NCI-H128 (cell line): Measurements from ENCODE around the gene ARMC5.
A peak's percentile ranks its signal among the peaks of the same experiment; 100 is the strongest.
"Not testable (repeated sequence)": the region's sequence is repeated elsewhere in the genome, so short reads cannot be mapped to it uniquely, and the experiment has no call there.

Source experiments
- DNase-seq: peaks from one replicate; lab custom pipeline; 2025; ENCODE audit not compliant: unreplicated experiment; lab: John Stamatoyannopoulos, UW

ARMC5 gene

GRCh38 chr16:31476303-31477219 lies 17.3 kb downstream of the ARMC5 start:
- no peak for DNase-seq

- DNase-seq: no peak
These were observed 18.2 kb downstream of the ARMC5 start for GRCh38 chr16:31477220-31478216.

DNA sequence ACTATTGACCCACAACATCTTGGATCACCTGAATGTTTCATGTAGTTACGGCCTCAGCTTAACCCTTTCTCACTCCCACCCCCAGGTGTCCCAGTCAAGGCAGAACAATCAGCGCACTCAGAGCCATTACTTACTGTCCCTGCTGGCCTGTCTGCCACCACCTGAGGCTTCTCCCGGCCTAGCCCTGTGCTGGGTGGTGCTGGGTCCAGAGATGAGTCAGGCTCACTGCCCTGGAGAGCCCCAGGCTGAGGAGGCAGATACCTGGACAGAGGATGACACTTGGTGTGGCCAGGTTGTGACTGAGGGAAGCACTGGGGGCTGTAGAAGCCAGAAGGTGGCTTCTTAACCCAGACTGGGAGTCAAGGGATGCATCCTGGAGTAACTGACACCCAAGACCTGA lies 19.7 kb downstream of the ARMC5 start:
- DNase-seq: no peak

DNA sequence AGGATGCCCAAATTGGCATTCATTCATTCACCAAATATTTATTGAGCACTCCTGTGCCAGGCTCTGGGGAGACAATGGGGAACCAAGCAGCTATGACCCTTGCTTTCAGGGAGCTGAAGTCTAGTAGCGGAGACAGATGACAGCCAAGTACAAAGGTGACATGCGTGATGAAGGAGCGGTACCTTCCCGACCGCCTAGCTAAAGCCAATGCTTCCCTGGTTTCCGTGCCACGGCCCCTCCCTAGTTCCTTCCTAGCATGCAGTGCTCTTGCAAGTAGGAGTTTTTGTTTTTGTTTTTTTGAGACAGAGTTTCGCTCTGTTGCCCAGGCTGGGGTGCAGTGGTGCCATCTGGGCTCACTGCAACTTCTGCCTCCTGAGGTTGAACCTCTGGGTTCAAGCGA lies 20.4 kb downstream of the ARMC5 start:
- DNase-seq: no peak

DNA sequence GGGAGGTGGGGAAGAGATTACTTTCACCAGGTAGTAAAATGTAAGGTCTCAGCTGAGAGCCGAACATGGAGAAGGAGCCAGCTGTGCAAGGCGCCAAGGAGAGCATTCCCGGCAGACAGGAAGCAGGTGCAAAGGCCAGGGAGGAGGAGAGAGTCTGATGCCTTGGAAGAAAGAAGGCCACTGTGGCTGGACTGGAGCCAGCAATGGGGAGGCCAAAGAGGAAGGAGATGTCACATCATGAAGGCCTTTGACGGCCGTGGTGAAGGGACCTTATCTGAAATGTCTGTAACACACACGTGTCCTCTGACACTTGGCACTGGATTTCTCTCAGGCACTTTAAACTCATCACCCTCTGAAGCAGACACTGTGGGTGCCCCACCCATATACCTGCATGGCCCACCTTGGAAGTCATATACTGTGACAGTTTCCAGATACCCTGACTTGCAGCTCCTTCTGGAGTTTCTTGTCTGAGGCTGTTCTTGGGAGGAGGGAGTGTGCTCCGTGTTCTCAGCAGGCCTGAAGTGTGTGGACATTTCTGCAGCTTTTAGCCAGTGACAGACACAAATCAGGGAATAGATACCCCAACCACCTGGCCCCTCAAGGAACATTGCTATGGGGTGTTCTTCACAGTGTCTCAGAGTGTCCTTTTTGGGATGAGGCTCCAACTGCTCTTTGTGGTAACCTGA lies 21.7 kb downstream of the ARMC5 start:
- no peak for DNase-seq

GRCh38 chr16:31483081-31483480 lies 23.8 kb downstream of the ARMC5 start, which contains the start of gene SLC5A2:
SLC5A2 (plus strand) TSS chr16:31483123; CDS start chr16:31483137, 14 bp downstream.
- DNase-seq: no peak

GRCh38 chr16:31484048-31484447 lies 24.7 kb downstream of the ARMC5 start:
- DNase-seq: not testable (repeated sequence)

GRCh38 chr16:31484491-31485171 lies 25.3 kb downstream of the ARMC5 start:
- DNase-seq: no peak

DNA sequence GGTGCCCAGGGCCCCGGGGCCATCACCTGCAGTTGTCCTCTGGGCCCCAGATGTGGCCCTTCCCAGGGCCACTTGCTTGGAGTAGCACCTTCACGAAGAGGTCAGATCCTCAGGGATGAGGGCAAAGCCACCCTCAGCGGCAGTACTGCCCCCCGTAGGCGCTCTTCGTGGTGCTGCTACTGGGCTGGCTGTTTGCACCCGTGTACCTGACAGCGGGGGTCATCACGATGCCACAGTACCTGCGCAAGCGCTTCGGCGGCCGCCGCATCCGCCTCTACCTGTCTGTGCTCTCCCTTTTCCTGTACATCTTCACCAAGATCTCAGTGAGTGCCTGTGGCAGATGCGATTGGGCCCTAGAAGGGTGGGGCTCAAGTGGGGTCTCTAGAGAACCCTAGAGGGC lies 26.3 kb downstream of the ARMC5 start:
- DNase-seq: no peak

GRCh38 chr16:31486045-31486444 lies 26.7 kb downstream of the ARMC5 start:
- no peak for DNase-seq

GRCh38 chr16:31487071-31487719 lies 27.9 kb downstream of the ARMC5 start:
- no peak for DNase-seq

DNA sequence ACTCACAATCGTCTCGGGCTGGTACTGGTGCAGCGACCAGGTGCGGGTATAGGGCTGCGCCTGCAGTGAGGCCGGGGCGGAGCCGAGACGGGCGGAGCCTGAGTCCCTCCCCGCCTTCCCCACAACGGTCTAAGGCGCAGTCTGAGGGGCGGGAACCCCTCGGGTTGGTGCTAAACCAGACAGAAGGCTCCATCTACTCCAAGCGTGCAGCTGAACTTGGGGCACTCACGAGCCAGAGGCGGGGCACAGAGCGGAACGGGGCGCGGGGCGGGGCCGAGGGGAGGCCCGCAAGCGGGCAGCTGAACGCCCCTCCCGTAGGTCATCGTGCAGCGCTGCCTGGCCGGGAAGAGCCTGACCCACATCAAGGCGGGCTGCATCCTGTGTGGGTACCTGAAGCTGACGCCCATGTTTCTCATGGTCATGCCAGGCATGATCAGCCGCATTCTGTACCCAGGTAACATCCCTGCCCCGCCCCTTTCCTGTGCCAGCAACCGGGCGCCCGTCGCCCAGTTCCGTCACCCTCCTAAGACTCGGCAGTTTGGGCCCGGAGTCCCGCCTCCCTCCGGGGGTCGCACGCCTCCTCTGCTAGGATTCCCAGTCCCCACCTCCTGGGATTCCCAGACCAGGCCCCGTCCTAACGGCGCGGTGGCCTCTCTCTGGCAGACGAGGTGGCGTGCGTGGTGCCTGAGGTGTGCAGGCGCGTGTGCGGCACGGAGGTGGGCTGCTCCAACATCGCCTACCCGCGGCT lies 28.6 kb downstream of the ARMC5 start:
- peak; percentile 13 for DNase-seq

DNA sequence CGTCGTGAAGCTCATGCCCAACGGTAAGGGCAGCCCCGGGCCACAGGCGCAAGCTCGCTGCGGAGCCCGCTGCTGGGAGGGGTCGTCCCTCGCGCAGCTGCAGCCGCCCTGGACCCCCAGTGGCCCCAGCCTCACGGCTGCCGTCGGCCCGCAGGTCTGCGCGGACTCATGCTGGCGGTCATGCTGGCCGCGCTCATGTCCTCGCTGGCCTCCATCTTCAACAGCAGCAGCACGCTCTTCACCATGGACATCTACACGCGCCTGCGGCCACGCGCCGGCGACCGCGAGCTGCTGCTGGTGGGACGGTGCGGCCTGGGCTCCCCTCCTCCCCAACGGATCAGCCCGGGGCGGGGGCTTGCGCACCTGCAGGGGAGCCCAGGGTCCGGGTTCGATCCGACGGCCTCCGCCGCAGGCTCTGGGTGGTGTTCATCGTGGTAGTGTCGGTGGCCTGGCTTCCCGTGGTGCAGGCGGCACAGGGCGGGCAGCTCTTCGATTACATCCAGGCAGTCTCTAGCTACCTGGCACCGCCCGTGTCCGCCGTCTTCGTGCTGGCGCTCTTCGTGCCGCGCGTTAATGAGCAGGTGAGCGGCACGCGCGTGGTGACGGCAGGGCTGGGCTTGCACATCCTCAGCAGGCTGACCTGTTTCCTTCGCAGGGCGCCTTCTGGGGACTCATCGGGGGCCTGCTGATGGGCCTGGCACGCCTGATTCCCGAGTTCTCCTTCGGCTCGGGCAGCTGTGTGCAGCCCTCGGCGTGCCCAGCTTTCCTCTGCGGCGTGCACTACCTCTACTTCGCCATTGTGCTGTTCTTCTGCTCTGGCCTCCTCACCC lies 29.4 kb downstream of the ARMC5 start:
- DNase-seq: no peak

DNA sequence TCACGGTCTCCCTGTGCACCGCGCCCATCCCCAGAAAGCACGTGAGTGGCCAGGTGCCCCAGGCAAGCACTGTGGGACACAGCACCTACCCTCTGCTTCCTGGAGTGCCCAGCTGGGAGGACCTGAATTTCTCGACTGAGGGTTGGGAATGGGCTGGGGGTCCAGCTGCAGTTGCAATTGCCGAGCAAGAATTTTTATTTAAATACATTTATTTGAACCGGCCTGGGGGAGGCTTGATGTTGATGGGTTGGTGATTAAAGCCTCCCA lies 29.9 kb downstream of the ARMC5 start:
- DNase-seq: no peak

- no peak for DNase-seq
These were observed 30.6 kb downstream of the ARMC5 start for GRCh38 chr16:31489616-31490584.

GRCh38 chr16:31491778-31492418 lies 32.6 kb downstream of the ARMC5 start:
- DNase-seq: no peak
